Spinal cord (tissue), 10 donors: Measurements from ENCODE around the gene GPRC5A. TPM values are rescaled to one million over a fixed set of nuclear protein-coding genes. Genes with fewer than 3 reads are reported as not detected.

Experiments
- DNase-seq, 6 donors: peaks; one replicate each; pipeline versions ENCODE4 v3.0.0 to v3.0.0-alpha.2; 2013 to 2015; ENCODE audit warnings: low spot score in 6 of 6, low read depth in 4 of 6
- H3K27ac ChIP-seq: one replicate; pipeline ENCODE4 v1.5.1; 2013; ENCODE audit warnings: low read depth, low read length, control low read depth
- H3K27me3 ChIP-seq: one replicate; pipeline ENCODE4 v1.6.1; 2013; ENCODE audit warnings: low read length; ENCODE audit not compliant: control insufficient read depth, insufficient read depth
- H3K36me3 ChIP-seq: one replicate; pipeline ENCODE4 v1.6.1; 2013; ENCODE audit warnings: low read length; ENCODE audit not compliant: control insufficient read depth, insufficient read depth
- H3K4me1 ChIP-seq: one replicate; pipeline ENCODE4 v1.6.1; 2013; ENCODE audit warnings: low read length; ENCODE audit not compliant: control insufficient read depth, insufficient read depth
- H3K4me3 ChIP-seq: one replicate; pipeline ENCODE4 v1.5.1; 2013; ENCODE audit warnings: low read depth, low read length, control low read depth
- H3K9me3 ChIP-seq: one replicate; pipeline ENCODE4 v1.6.1; 2013; ENCODE audit warnings: low read length; ENCODE audit not compliant: control insufficient read depth, insufficient read depth
- WGBS: methylation state at CpG from one replicate; pipeline ENCODE4 v1.1.5; 2013; ENCODE audit warnings: missing lambda C conversion rate; ENCODE audit not compliant: insufficient coverage; 5-methylcytosine and 5-hydroxymethylcytosine counted together
- polyA plus RNA-seq, 2 donors: library from polyadenylated mRNA; unstranded; fragments of 120-200 nt; gene quantifications; one replicate each; pipeline ENCODE4 v1.2.1, GENCODE V29; 2013; ENCODE audit not compliant: insufficient read length in 2 of 2
- total RNA-seq, 2 donors: library from RNA; depleted of rRNA in 1 of 2; stranded (reverse); fragments of 120-200 nt in 1 of 2; fragments of >200 nt in 1 of 2; gene quantifications; one replicate each; pipeline versions ENCODE4 v1.2.3 to v1.2.4, GENCODE V29; 2013 to 2014
- donor health status: healthy.

The GPRC5A gene
- total and polyA plus RNA-seq, 4 donors: 0.89 to 5.2 (median 4.2) TPM

DNA sequence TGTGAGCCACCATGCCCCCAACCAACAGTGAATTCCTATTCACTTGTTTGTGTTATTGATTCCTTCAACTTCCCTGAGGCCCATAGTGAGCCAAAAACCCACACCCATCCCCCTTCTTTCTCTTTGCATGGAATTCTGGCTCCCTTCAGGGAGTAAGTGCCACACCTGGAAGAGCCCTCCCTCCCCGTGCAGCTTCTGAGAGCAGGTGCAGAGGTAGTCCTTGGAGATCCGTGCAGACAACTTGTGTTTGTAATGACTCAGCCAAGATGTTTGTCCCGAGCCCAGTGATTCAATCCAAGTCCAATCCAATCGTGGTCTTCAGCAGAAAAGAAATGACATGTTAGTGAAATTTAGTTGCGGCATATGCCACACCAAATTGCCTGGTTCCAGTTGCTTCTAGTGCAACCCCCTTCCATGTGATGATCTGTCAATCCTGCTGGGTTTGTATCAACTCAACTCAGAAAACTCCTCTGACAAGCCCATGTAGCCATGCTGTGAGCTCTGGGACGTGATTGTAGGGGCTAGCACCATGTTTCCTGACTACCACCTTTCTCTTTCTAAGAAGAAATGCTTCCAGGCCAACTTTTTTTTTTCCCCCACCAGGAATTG lies 27.5 kb downstream of the GPRC5A start:
- no peaks in the 10 kb centered on the region for H3K9me3 ChIP-seq
- no peak for DNase-seq

DNA sequence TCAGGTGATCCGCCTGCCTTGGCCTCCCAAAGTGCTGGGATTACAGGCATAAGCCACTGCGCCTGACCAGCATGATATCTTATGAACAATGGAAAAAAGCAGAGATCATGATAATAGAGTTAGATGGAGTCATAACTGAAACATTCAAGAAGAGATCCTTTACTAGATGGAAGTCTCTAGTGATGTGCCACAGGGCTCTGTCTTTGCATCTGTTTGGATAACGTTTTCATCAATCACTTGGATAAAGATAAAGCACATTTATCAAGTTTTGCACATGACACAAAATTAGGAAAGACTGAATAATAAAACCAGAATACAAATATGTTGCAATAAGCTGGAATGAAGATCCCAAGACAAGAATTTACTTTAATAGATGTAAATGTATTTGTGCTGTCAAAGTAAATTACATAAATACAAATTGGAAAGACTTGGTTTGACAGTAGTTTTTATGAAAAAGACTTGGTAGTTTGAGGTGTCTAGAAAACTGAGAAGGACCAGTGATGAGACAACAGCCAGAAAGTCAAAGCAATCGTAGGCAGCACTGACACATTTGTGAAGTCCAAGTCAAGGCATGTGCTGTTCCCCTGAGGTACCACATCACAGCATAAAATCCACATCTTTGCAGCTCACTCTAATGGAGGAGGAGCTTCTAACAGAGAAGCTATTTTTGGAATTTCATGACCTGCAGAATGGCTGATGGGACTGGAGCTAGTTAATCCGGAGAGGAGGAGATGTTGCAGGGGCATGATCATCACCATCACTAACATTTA lies 28.5 kb downstream of the GPRC5A start:
- no peaks in the 10 kb centered on the region for H3K9me3 ChIP-seq
- no peaks in the 10 kb centered on the region for H3K36me3 ChIP-seq
- WGBS: 93% methylated on average over 2 of the region's 5 CpGs
- no peak for DNase-seq
- no peak overlapping the region for H3K4me3 ChIP-seq
- H3K4me1 ChIP-seq: peaks cover 9% of the 10 kb centered on the region
- no peak overlapping the region for H3K27ac ChIP-seq
- no peaks in the 10 kb centered on the region for H3K27me3 ChIP-seq

More for the DNA sequence above, 27.5 kb downstream of the GPRC5A start:
- peaks cover 9% of the 10 kb centered on the region for H3K4me1 ChIP-seq
- no peaks in the 10 kb centered on the region for H3K27me3 ChIP-seq
- no peaks in the 10 kb centered on the region for H3K36me3 ChIP-seq
- H3K27ac ChIP-seq: no peak overlapping the region
- no peak overlapping the region for H3K4me3 ChIP-seq
- WGBS: 80% methylated on average over 5 of the region's 6 CpGs

DNA sequence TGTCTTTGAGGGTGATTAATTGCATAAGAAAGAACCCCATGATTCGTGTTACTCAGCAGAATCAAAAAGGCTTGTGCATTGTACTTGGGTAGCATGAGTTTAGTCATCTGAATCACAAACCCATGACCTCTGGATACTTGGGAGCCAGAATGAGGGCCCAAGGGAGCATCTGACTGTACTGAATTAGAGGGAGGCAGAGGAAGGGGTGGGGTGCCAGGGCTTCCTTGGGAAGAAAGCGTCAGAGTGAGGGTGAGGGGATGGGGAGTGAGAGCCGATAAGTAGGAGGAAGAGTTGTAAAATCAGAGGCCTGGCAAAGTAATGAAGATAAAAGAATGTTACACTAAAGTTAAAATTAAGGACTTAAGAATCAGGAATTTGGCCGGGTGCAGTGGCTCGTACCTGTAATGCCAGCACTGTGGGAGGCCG lies 30.8 kb downstream of the GPRC5A start:
- no peaks in the 10 kb centered on the region for H3K9me3 ChIP-seq
- H3K27me3 ChIP-seq: no peaks in the 10 kb centered on the region
- no peaks in the 10 kb centered on the region for H3K4me1 ChIP-seq
- H3K27ac ChIP-seq: no peak overlapping the region
- no peaks in the 10 kb centered on the region for H3K36me3 ChIP-seq
- no peak for DNase-seq
- no peak overlapping the region for H3K4me3 ChIP-seq
- WGBS: 63% methylated on average over 4 of the region's 6 CpGs

DNA sequence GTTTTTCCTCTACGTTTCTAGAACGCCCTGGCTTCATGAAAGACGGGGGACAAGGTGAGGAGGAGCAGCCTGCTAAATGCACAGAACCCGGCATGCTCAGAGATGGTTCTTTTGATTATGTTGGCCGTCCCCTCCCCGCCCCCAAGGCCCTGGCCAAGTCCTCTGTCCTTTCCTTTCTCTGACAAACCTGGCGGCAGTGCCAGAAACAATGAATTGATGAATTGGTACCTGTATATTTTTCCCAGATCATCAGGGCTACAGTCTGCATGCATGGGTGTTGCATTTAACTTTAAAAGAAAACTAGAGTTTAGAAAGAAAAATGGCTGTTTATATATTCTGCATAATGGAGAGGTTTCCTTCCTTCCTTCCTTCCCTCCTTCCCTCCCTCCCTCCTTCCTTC lies 31.6 kb downstream of the GPRC5A start:
- Histone ChIP-seq H3K27ac (no peak overlapping the region), H3K4me3 (no peak overlapping the region), H3K36me3 (no peaks in the 10 kb centered on the region), H3K4me1 (no peaks in the 10 kb centered on the region), H3K9me3 (no peaks in the 10 kb centered on the region), H3K27me3 (no peaks in the 10 kb centered on the region)
- DNase-seq: no peak
- 80% methylated on average over 3 of the region's 7 CpGs for WGBS

DNA sequence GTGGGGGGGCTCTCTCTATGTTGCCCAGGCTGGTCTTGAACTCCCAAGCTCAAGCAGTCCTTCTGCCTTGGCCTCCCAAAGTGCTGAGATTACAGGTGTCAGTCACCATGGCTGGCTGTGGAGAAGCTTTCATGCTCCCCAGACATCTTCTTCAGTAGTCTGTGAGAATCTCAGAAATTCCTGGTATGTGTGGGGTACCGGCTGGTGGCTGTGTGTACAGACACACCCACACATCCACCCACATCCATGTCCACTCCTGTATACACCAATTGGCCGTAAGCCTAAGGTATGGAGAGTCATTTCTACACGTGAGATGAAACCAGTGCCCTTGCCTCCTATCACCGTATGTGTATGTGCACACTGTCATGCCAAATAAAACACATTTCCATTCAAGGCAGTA lies 32.8 kb downstream of the GPRC5A start:
- H3K9me3 ChIP-seq: no peaks in the 10 kb centered on the region
- H3K4me1 ChIP-seq: no peaks in the 10 kb centered on the region
- H3K36me3 ChIP-seq: no peaks in the 10 kb centered on the region
- no peaks in the 10 kb centered on the region for H3K27me3 ChIP-seq
- WGBS: 80% methylated on average over 2 of the region's 4 CpGs
- no peak overlapping the region for H3K4me3 ChIP-seq
- no peak for DNase-seq
- no peak overlapping the region for H3K27ac ChIP-seq

DNA sequence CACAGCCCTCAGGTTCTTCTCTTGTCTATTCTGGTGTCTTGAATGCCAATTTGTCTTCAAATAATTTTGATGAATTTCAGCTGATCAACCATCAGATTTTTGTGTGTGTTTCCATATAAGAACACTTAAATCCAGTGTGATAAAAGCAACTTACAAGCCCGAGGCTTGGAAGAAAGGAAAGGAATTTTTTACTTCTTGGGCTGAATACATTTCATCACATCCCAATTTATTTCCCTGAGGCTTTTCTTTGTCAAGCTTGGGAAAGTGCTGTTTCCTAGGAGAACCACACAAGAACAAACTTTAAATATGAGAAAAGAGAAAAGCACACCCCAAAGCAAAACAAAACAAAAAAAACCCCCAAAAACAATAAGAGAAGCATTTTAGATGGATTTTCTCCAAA lies 34.0 kb downstream of the GPRC5A start:
- Histone ChIP-seq H3K27ac (no peak overlapping the region), H3K36me3 (no peaks in the 10 kb centered on the region), H3K9me3 (no peaks in the 10 kb centered on the region), H3K4me3 (no peak overlapping the region), H3K4me1 (no peaks in the 10 kb centered on the region), H3K27me3 (no peaks in the 10 kb centered on the region)
- whole genome bisulfite sequencing: no CpG with 5 or more reads among the region's 1 CpG
- peak in 1 of 6 donors; percentile 37 for DNase-seq

DNA sequence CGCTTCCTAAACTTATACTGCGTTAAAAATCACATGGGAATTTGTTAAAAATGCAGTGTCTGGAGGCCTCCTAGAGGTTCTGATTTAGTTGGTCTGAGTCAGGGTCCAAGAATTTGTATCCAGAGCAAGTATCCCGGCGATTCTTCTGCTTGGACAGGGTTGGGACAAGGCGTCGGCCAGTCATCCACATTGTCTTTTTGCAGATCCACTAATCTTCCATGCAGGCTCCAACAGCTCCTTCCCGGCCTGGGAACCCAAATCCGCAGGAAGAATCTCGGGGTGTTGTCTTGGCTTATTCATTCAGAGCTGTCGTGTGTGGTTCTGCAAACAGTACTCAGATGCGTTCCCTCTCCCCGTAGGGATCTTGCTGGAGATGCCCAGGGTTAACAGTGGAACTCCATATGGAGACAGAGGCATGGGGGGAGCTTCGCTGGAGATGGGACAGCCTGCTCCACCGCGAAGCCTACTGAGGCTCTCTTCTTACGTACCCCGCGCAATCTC lies 35.3 kb downstream of the GPRC5A start:
- Histone ChIP-seq H3K27me3 (no peaks in the 10 kb centered on the region), H3K27ac (no peak overlapping the region), H3K4me1 (no peaks in the 10 kb centered on the region), H3K9me3 (no peaks in the 10 kb centered on the region), H3K4me3 (no peak overlapping the region), H3K36me3 (no peaks in the 10 kb centered on the region)
- no peak for DNase-seq
- 94% methylated on average over 13 of the region's 18 CpGs for WGBS

DNA sequence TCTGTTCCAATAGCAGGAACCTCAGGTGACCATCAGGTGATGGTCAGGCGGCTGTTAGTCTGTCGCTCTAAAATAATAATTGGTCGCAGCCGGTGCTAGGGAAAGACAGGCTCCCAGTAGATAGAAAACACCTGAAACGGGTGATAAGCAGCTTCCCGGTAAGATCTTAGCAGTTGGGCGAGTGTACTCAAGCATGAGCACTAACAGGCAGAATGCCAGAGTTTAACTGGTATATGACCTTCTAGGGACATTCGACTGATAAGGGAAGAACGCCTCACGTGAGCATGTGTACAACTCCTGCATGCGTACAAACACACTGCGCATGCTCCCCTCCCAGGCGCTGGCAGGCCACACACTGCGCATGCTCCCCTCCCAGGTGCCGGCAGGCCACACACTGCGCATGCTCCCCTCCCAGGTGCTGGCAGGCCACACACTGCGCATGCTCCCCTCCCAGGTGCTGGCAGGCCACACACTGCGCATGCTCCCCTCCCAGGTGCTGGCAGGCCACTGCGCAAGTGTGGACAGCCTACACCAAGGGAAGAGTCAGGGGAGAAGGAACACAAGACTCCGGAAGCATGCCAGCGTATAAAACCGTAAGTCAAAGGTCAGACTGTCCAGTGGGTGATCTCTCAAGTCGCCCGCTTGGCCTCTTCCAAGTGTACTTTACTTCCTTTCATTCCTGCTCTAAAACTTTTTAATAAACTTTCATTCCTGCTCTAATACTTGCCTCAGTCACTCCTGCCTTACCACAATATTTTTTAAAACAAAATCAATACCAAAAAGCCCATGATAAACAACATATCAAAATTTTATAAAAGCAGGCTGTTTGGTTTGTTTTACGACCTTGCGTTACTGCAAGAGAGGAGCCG lies 36.1 kb downstream of the GPRC5A start:
- Histone ChIP-seq H3K27me3 (no peaks in the 10 kb centered on the region), H3K4me3 (peak overlapping the region; percentile 14), H3K27ac (no peak overlapping the region), H3K9me3 (no peaks in the 10 kb centered on the region), H3K36me3 (no peaks in the 10 kb centered on the region), H3K4me1 (no peaks in the 10 kb centered on the region)
- 56% methylated on average over 20 of the region's 27 CpGs for WGBS
- peak in 4 of 6 donors; percentile 24 to 76 (median 49) for DNase-seq

DNA sequence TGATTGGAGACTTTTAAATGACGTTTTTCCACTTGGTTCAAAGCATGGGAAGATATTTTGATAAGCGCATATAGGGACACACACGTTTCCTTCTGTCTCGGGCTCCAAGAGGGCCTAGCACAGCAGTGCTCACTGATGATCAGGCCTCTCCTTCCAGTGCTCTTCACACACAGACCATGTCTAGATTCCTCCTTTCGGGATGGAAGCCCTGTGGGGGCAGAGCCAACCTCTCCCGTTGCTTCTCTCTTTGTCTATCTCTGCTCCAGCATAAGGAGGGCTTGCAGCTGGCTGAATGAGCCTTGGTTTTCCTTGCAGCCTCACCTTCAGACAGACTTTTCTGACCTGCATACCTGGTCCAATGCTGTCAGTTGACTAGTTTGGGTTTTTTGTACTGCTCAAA lies 38.3 kb downstream of the GPRC5A start:
- H3K9me3 ChIP-seq: no peaks in the 10 kb centered on the region
- no peaks in the 10 kb centered on the region for H3K4me1 ChIP-seq
- no peaks in the 10 kb centered on the region for H3K27me3 ChIP-seq
- WGBS: 95% methylated on average over 6 of the region's 6 CpGs
- H3K4me3 ChIP-seq: no peak overlapping the region
- H3K36me3 ChIP-seq: no peaks in the 10 kb centered on the region
- no peak overlapping the region for H3K27ac ChIP-seq
- DNase-seq: no peak
